Osteocyte (in vitro differentiated cells): ENCODE results near the gene S100A5. TPM values are rescaled to one million over a fixed set of nuclear protein-coding genes. Genes with fewer than 3 reads are reported as not detected.
A peak's percentile ranks its signal among the peaks of the same experiment; 100 is the strongest.

Source experiments
- DNase-seq: peaks from one replicate; pipeline ENCODE4 v3.0.0; 2021; ENCODE audit warnings: mixed read lengths; ENCODE audit not compliant: unreplicated experiment; ENCODE audit errors: extremely low spot score
- H3K27ac Mint-ChIP-seq: one replicate; pipeline ENCODE4 v1.8.0; 2021; ENCODE audit warnings: mild to moderate bottlenecking, mixed read lengths; ENCODE audit not compliant: unreplicated experiment
- H3K27me3 Mint-ChIP-seq: one replicate; pipeline ENCODE4 v1.8.0; 2021; ENCODE audit warnings: mixed read lengths; ENCODE audit not compliant: unreplicated experiment
- H3K36me3 Mint-ChIP-seq: one replicate; pipeline ENCODE4 v1.8.0; 2021; ENCODE audit warnings: mixed read lengths; ENCODE audit not compliant: unreplicated experiment
- H3K4me1 Mint-ChIP-seq: one replicate; pipeline ENCODE4 v1.8.0; 2021; ENCODE audit warnings: mixed read lengths; ENCODE audit not compliant: unreplicated experiment
- H3K4me3 Mint-ChIP-seq: one replicate; pipeline ENCODE4 v1.8.0; 2021; ENCODE audit warnings: mild to moderate bottlenecking, moderate library complexity, mixed read lengths; ENCODE audit not compliant: unreplicated experiment
- H3K9me3 Mint-ChIP-seq: one replicate; pipeline ENCODE4 v1.8.0; 2021; ENCODE audit warnings: mixed read lengths; ENCODE audit not compliant: unreplicated experiment
- total RNA-seq: library from RNA; stranded (reverse); gene quantifications from 2 replicates; pipeline ENCODE4 v1.2.1, GENCODE V29; 2021
- TF ChIP-seq, protein P1 (sequence below): fragments of 200-600 bp; sonication (generic); IDR thresholded peaks from 2 replicates; pipeline ENCODE4 v1.5.0; 2021; ENCODE audit warnings: antibody characterized with exemption, mild to moderate bottlenecking, moderate library complexity

S100A5 gene
- total RNA-seq, 1 donor from 2014 or later: 1.0 TPM

DNA sequence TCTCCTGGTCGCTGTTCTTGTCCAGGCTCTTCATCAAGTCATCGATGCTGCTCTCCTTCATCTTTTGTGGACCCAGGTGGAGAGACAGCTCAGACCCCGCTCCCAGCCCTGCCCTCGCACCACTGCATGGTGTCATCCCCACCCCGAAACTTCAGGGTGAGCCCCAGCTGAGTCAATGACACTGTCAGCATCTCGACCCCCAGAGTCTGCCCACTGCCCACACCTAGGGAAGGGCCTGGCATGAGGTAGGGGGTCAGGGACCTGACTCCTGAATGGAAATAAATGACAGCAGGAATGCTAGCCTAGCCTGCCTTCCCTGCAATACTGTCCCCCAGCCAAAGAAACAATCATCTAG lies 3.4 kb downstream of the S100A5 start:
- Mint-ChIP-seq H3K4me1 (peaks cover 61% of the 10 kb centered on the region), H3K9me3 (no peaks in the 10 kb centered on the region), H3K36me3 (no peaks in the 10 kb centered on the region), H3K27me3 (no peaks in the 10 kb centered on the region), H3K27ac (no peak overlapping the region), H3K4me3 (no peak overlapping the region)
- DNase-seq: no peak
- TF ChIP-seq, protein P1, sequence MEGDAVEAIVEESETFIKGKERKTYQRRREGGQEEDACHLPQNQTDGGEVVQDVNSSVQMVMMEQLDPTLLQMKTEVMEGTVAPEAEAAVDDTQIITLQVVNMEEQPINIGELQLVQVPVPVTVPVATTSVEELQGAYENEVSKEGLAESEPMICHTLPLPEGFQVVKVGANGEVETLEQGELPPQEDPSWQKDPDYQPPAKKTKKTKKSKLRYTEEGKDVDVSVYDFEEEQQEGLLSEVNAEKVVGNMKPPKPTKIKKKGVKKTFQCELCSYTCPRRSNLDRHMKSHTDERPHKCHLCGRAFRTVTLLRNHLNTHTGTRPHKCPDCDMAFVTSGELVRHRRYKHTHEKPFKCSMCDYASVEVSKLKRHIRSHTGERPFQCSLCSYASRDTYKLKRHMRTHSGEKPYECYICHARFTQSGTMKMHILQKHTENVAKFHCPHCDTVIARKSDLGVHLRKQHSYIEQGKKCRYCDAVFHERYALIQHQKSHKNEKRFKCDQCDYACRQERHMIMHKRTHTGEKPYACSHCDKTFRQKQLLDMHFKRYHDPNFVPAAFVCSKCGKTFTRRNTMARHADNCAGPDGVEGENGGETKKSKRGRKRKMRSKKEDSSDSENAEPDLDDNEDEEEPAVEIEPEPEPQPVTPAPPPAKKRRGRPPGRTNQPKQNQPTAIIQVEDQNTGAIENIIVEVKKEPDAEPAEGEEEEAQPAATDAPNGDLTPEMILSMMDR: no peak

DNA sequence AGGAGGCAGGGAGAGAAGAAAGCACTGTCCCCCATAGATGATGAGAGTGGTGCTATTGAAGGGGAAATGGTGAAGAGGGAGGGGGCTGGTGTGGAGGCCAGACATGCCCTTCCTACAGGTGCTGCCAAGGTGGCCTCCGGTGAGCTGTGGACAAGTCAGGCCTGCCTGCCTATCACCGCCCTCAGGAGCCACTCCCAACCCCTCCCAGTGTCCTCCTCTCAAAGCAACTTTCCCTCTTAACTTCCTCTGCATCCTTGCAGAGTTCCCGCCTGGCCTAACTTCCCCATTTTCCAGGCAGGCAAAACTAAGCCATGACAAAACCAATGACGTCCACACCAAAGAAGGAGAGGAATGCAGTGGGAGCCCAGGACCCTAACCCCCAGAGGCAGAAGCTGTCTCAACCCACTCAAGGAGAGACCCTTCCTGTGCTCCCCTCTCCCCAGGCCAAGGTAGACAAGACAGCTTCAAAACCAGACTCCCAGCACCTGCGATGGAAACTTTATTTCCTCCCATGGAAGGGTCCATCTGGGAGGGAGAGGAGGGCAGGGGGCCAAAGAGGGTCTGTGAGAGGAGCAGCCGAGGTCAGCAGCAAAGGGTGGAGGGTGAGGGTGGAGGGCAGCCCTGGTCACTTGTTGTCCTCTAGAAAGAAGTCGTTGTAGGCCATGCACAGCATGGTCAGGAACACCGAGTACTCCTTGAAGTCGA lies 3.9 kb downstream of the S100A5 start:
- TF ChIP-seq, protein P1: no peak
- Mint-ChIP-seq H3K4me3 (no peak overlapping the region), H3K27ac (no peak overlapping the region), H3K27me3 (no peaks in the 10 kb centered on the region), H3K4me1 (peaks cover 57% of the 10 kb centered on the region), H3K36me3 (no peaks in the 10 kb centered on the region), H3K9me3 (no peaks in the 10 kb centered on the region)
- no peak for DNase-seq

DNA sequence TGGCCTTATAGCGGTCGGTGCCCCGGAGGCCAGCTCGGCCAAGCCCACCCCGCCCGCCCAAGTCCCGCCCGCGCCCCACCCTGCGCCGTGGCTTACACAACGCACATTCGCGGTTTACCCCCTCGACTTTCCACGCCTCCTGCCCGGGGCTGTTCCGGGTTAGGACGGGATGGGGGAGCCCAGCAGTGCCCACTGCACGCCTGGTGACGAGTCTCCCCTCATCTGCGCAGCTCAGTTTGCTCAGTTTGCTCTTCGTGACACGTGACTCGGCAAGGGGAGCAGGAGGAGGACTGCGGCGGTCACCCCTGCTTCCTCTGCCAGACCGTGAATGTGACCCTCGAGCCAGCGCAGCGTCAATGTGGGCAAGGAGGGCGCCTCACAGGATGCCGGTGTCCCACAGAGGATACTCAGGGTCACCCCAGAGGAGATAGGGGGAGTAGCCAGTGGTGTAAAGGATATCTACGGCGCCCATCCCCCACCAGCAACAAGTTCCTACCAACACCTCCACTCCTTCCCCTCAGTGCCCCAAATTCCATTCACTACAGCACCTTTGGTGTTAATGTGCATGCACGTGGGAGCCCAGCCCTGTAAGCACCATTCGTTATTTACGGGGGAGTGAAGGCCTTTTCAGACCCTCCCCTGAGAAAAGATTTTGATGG lies 4.6 kb downstream of the S100A5 start:
- Mint-ChIP-seq H3K4me1 (peaks cover 50% of the 10 kb centered on the region), H3K4me3 (no peak overlapping the region), H3K36me3 (no peaks in the 10 kb centered on the region)

DNA sequence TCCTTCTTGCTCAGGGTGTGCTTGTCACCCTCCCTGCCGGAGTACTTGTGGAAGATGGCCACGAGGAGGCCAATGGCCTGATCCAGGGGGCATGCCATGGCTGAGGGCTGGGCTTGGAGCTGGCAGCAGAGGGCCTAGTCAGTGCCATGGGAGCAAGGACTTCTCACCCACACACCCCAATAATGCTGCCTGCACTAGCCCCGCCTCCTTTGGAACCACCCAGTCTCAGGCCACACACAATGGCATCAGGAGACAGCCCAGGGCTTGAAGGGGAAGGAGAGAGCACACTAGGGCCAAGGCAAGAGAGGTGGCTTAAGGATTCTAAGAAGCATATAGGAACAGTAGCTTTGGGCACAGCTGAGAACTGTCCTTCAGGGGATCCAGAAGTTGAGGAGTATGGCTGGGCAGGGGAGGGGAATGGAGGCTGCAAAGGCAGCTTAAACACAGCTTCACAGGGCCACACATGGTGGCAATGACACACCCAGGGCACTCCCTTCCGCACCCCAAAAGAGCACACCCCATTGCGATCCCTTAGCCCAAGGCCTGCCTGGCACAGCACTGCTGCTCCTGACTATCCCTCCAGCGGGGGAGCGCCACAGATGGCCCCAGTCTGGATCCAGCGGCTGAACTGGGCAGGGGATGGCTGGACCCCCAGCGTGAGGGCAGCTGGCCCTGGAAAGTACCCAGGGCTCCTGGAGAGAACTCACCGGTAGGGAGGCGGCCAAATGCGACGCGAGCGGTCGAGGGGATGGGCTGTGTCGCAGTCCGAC lies 5.3 kb downstream of the S100A5 start, which contains the start of gene S100A6:
Gene S100A6 (minus strand): TSS at position 750 of the 770 bp plus-strand sequence. CDS start 652 bp downstream, at position 98.
- Mint-ChIP-seq H3K27me3 (no peaks in the 10 kb centered on the region), H3K9me3 (no peaks in the 10 kb centered on the region), H3K4me3 (no peak within 1 kb of the TSS), H3K36me3 (no peaks in the 10 kb centered on the region), H3K4me1 (peaks cover 43% of the 10 kb centered on the region), H3K27ac (peak within 1 kb of the TSS; percentile 84)
- TF ChIP-seq, protein P1: no peak
- DNase-seq: no peak

More for the DNA sequence above, 4.6 kb downstream of the S100A5 start:
- Mint-ChIP-seq H3K27me3 (no peaks in the 10 kb centered on the region), H3K27ac (no peak overlapping the region), H3K9me3 (no peaks in the 10 kb centered on the region)
- TF ChIP-seq, protein P1: no peak
- no peak for DNase-seq

DNA sequence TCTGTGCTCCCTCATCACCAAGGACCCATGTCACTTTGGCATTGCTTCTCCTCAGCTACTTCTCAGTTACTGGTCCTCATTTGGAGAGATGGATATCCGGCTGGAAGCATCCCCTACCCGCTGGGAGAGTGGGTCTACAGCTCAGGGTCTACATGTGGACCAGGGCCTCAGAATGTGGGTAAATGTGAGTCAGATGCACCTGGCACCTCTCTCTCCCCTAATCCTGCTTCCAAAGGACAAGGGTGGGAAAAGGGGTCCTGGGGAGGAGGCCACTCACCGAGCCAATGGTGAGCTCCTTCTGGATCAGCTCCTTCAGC lies 5.9 kb downstream of the S100A5 start:
- no peak for DNase-seq
- H3K9me3 Mint-ChIP-seq: no peaks in the 10 kb centered on the region
- H3K4me1 Mint-ChIP-seq: peaks cover 38% of the 10 kb centered on the region
- TF ChIP-seq, protein P1: no peak
- H3K27ac Mint-ChIP-seq: peak overlapping the region; percentile 84
- no peaks in the 10 kb centered on the region for H3K27me3 Mint-ChIP-seq
- no peaks in the 10 kb centered on the region for H3K36me3 Mint-ChIP-seq
- H3K4me3 Mint-ChIP-seq: no peak overlapping the region
